ENCODE measurements around the gene EYA2. TPM values are rescaled to one million over a fixed set of nuclear protein-coding genes. Genes with fewer than 3 reads are reported as not detected.

Gene EYA2
- polyA plus RNA-seq, 5 donors, result 0.80 to 2.7 (median 1.3) TPM

GRCh38 chr20:46977909-46978588 is 83.4 kb downstream of the EYA2 start:
- DNase-seq, result no peak

- DNase-seq, result no peak
These were observed 84.4 kb downstream of the EYA2 start for GRCh38 chr20:46978951-46979491.

- DNase-seq, result no peak
These were observed 85.1 kb downstream of the EYA2 start for GRCh38 chr20:46979603-46980241.

- no peak for DNase-seq
These were observed 86.5 kb downstream of the EYA2 start for GRCh38 chr20:46981184-46981583.

- DNase-seq, result no peak
These were observed 88.8 kb downstream of the EYA2 start for GRCh38 chr20:46983466-46983865.

- no peak for DNase-seq
These were observed 89.8 kb downstream of the EYA2 start for GRCh38 chr20:46984405-46984804.

- no peak for DNase-seq
These were observed 90.6 kb downstream of the EYA2 start for GRCh38 chr20:46985250-46985649.

- DNase-seq, result no peak
These were observed 91.0 kb downstream of the EYA2 start for GRCh38 chr20:46985671-46986070.

GRCh38 chr20:46987001-46987400 is 92.4 kb downstream of the EYA2 start:
- no peak for DNase-seq

- no peak for DNase-seq
These were observed 95.5 kb downstream of the EYA2 start for GRCh38 chr20:46990017-46990595.

- no peak for DNase-seq
These were observed 96.0 kb downstream of the EYA2 start for GRCh38 chr20:46990596-46991104.

GRCh38 chr20:46991168-46991567 is 96.5 kb downstream of the EYA2 start:
- no peak for DNase-seq

- DNase-seq, result no peak
These were observed 97.4 kb downstream of the EYA2 start for GRCh38 chr20:46991880-46992639.

GRCh38 chr20:46992640-46993035 is 98.0 kb downstream of the EYA2 start:
- DNase-seq, result no peak

GRCh38 chr20:46993465-46994095 is 98.9 kb downstream of the EYA2 start:
- no peak for DNase-seq

- DNase-seq, result no peak
These were observed 99.7 kb downstream of the EYA2 start for GRCh38 chr20:46994341-46994740.

GRCh38 chr20:46995561-46996142 is 101.0 kb downstream of the EYA2 start:
- DNase-seq, result no peak

- DNase-seq, result no peak
These were observed 102.5 kb downstream of the EYA2 start for GRCh38 chr20:46997187-46997586.

- DNase-seq, result no peak
These were observed 104.0 kb downstream of the EYA2 start for GRCh38 chr20:46998477-46999240.

GRCh38 chr20:46999801-47000465 is 105.3 kb downstream of the EYA2 start:
- DNase-seq, result no peak
